ENCODE data around the gene LRSAM1.

Gene LRSAM1

GRCh38 chr9:127490535-127491230, 39.4 kb downstream of the LRSAM1 start:
- in situ Hi-C loops (cut with MboI; ENCODE audit: low pct_unique_long_range_greater_than_20kb, low sequenced_read_pairs) = no loop called here
- DNase-seq = no peak

DNA sequence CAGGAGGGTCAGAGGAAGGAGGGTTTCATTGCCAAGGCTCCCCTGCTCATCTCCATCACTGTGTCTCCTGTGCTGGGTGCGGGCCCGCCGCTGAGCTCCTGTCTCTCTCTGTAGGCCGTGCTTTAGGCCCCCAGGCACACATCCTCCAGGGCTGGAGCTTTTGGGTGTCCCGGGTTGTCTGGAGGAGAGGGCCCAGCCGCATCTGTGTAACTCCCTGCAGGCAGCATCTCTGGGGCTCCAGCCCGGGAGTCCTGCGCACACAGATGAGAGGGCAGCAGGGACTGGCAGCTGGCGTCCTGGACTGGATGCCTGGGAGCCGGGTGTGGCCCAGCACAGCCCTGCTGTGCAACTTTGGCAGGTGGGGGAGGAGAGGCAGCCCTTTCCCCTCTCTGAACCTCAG, 40.2 kb downstream of the LRSAM1 start:
- DNase-seq = no peak
- in situ Hi-C loops (cut with MboI; ENCODE audit: low pct_unique_long_range_greater_than_20kb, low sequenced_read_pairs) = no loop called here

DNA sequence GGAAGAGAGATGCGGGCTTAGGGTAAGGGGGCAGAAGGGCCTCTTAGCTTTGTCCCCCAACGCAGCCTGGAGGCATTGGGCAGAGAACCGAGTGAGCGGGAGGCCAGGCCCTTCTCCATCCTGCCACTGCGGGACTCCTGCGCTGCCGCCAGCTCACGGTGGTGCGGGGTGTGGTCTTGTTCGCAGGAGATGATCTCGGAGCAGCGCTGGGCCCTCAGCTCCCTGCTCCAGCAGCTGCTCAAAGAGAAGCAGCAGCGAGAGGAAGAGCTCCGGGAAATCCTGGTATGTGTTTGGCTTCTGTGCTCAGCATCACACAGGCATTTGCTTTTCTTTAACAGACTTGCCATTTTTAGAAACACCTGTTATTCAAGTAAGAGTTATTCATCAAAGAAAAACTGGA, 41.3 kb downstream of the LRSAM1 start:
- DNase-seq = no peak
- in situ Hi-C loops (cut with MboI; ENCODE audit: low pct_unique_long_range_greater_than_20kb, low sequenced_read_pairs) = no loop called here

DNA sequence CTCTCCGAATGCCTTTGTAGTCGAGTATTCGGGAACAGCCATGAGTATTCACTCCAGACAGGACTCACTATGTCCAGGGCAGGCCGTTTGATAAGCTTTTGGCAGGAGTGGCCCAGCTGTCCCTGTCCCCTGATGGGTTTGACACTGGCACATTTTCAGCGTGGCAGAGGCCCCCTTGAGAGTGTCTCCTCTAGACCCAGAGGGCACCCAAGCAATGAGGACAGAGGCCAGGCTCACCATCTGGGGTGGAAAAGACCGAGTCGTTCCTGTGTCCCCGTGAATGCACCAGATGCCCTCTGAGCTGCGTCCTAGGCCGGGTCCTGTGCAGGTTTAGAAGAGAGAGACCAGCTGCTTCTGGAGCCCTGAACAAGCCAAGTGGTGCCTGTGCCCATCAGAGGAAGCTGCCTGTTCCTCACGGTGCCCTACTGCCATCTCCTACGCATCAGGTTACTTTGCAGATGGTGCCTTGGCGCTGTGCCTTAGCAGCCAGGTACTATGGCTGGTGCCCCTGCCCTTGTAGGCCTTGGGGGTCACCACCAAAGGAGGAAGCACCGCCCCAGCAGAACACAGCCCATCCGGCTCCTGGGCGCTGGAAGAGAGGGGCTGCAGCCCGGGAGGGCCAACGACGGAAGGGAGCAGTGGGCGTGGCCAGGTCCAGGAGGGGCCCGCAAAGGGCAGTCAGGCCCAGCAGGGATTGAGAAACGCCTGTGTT, 42.4 kb downstream of the LRSAM1 start:
- in situ Hi-C loops (cut with MboI; ENCODE audit: low pct_unique_long_range_greater_than_20kb, low sequenced_read_pairs) = no loop called here
- no peak for DNase-seq

DNA sequence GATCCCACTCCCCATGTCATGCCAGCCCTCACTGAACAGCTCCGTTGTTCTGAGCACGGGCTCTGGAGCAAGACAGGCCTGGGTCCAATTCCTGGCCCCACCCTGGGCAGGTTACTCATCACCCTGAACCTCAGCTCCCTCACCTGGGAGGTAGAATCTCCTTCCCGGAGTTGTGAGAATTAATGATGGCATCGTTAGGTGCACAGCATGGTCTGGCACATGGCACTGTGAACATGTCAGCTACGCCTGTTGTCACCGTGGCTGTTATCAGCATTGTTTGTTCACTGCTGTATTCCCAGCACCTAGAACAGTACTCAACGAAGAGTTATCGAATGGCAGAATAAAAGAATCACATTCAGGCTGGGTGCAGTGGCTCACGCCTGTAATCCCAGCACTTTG, 43.0 kb downstream of the LRSAM1 start:
- DNase-seq = no peak
- in situ Hi-C loops (cut with MboI; ENCODE audit: low pct_unique_long_range_greater_than_20kb, low sequenced_read_pairs) = no loop called here

DNA sequence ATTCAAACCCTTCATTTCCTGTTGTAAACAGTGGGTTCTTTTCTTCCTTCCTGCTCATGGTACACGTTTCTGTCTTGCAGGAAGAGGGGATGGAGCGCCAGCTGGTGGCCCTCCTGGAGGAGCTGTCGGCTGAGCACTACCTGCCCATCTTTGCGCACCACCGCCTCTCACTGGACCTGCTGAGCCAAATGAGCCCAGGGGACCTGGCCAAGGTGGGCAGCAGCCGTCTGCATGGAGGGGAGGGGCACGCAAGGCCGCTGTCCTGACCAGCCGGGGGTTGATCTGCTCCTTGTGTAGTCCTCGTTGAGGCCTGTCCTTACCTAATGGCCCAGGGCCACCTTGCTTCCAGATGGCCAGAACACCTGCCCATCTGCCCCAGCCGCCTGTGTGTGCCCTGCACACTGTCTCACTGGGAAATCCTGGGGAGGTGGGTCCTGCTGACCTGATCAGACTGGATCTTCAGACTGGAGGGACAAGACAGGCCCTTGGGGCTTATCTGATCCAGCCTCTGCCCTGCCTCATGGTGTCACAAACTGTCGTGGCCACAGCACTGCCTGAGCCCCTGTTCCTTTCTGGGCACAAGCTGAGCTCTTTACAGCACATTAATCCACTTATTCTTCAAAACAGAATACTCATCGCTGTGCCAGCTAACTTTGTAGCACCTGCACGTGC, 44.7 kb downstream of the LRSAM1 start:
- in situ Hi-C loops (cut with MboI; ENCODE audit: low pct_unique_long_range_greater_than_20kb, low sequenced_read_pairs) = no loop called here
- no peak for DNase-seq

DNA sequence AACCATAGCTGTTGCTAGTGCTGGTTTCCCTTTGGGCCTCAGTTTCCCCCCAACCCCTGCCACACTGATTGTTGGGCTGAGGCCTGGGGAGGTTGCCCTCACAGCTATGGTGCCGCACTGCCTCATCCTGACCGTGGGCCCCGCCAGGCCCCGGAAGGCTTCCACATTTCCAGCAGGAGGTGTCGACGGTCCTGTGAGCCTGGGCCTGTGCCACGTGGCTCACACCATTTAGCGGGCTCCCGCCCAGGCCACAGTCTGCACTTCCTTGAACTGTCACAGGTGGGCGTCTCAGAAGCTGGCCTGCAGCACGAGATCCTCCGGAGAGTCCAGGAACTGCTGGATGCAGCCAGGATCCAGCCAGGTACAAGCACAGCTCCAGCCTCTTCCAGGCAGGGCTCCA, 45.7 kb downstream of the LRSAM1 start:
- in situ Hi-C loops (cut with MboI; ENCODE audit: low pct_unique_long_range_greater_than_20kb, low sequenced_read_pairs) = no loop called here
- no peak for DNase-seq

DNA sequence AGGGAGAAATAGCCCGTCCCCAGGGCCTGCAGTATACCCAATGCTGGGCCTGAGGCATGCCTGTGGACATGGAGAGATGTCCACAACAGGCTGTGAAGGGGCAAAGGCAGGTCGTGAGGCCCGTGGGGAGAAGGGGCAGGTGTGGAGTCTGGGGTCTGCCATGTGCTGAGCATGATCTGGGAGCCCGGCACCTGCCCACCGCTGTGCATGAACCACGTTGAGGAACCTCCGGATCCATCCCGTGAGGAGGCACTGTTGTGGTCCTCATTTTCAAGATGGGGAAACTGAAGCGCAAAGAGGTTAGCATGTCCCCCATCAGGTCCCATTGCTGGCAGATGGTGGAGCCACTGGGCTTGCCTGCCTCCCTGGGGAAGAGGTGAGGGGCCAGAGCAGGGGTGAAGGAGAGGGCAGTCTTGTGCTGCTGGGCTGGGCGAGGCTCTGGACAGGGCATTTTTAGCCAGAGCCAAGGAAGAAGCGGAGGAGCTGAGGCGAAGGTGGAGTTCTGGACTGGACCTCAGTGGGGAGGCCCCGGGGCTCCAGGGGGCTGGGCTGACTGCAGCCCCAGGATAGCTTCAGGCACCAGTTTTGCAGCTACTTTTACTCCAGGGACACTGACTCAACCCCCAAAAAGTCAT, 46.5 kb downstream of the LRSAM1 start:
- in situ Hi-C loops (cut with MboI; ENCODE audit: low pct_unique_long_range_greater_than_20kb, low sequenced_read_pairs) = no loop called here
- no peak for DNase-seq

GRCh38 chr9:127498298-127498697, 47.0 kb downstream of the LRSAM1 start:
- DNase-seq = no peak
- in situ Hi-C loops (cut with MboI; ENCODE audit: low pct_unique_long_range_greater_than_20kb, low sequenced_read_pairs) = no loop called here

DNA sequence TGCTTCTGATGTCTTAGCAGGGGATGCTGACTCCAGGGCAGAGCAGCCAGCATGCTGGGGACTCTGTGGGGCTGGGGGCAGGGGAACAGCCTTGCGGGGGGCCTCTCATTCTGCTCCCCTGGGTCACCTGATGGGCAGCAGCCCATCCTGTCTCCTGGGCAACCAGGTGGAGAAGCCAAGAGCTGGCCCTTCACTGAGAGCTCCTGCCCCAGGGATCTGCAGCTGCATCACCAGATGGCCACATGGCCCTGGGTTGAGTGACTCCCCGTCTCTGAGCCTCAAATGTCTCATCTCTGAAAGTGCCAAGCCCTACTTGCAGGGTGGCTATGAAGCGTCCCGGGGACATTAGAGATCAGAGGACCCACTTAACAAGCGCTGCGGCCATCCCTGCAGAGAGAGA, 49.1 kb downstream of the LRSAM1 start:
- in situ Hi-C loops (cut with MboI; ENCODE audit: low pct_unique_long_range_greater_than_20kb, low sequenced_read_pairs) = no loop called here
- no peak for DNase-seq

DNA sequence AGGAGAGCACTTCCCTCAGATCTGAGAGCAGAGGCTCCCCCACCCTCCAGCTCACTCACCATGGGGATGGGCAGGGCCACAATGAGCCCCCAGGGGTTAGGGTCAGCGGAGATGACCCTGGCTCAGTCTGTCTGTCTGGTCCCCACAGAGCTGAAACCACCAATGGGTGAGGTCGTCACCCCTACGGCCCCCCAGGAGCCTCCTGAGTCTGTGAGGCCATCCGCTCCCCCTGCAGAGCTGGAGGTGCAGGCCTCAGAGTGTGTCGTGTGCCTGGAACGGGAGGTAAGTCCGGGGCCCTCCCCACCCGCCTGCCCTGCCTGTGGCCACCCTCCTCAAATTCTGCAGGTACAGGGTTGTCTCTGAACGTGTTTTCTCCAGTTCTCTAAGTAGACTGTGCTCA, 49.6 kb downstream of the LRSAM1 start:
- in situ Hi-C loops (cut with MboI; ENCODE audit: low pct_unique_long_range_greater_than_20kb, low sequenced_read_pairs) = no loop called here
- DNase-seq = no peak

GRCh38 chr9:127501821-127502343, 50.6 kb downstream of the LRSAM1 start:
- in situ Hi-C loops (cut with MboI; ENCODE audit: low pct_unique_long_range_greater_than_20kb, low sequenced_read_pairs) = no loop called here
- DNase-seq = no peak

- DNase-seq = no peak
- in situ Hi-C loops (cut with MboI; ENCODE audit: low pct_unique_long_range_greater_than_20kb, low sequenced_read_pairs) = no loop called here
Measured at GRCh38 chr9:127502706-127503378, 51.5 kb downstream of the LRSAM1 start.

DNA sequence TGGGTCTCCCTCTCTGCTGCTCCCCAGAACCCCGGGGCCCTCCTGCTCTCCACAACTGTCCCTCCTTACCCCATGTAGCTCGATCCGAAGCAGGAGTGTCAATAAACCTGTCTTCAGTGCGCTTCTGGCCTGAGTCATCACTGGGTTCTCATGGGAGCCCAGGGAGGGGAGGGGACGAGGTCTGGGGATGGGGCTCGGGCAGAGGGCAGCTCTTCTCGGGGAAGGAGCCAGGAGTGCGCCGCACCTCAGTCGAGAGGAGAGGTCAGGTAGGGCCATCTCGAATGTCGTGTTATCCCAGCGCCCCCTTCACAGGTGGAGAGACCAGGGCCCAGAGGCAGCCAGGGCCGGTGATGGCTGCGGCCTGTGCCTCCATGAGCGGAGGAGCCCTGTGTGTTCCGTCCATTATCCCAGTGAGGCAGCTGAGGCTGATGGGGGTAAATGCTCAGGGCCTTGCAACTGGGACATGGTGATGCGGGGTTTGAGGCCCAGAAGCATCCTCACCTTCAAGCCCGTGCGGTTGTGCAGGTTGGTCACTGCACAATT, 52.1 kb downstream of the LRSAM1 start:
- in situ Hi-C loops (cut with MboI; ENCODE audit: low pct_unique_long_range_greater_than_20kb, low sequenced_read_pairs) = no loop called here
- no peak for DNase-seq

DNA sequence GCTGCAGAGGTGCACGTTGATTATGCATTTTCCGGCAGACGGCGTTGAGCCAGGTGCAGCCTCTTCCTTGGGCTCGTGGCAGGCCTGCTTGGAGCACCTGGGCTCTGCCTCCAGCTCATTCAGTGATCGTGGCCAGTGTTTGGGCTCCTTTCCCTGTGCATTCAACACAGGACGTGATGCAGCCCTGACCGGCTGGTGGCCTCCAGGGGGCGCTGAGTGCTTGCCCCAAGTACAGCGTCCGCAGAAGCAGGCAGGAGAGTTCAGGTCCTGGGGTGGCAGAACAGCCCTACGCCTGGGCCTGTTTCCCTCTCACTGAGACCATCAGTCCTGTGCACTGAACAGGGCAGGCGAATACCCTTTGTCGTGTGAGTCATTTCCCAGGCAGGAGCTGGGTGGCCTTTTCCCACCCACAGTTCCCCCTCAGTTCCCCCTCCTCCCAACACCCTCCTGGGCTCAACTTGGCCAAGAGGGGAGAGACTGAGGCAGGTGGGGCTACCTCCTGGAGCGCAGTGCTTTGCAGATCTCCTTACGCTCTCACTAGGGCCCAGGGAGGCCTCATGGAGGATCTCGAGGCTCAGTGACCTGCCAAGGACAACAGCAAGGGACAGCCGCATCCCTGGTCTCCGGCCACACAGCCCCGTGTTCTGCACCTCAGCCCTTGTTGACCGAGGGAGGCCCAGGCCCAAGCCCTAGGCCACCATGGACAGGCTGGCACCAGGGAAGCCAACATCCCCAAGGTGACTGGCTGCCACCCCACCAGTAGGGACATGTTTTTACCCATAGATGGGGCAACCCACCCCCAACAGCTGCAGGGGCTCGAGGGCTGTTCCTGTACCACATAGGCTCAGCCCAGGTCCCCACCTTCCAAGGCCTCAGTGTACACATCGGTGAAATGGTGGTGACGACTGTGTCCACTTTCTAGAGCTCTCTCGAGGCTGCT, 52.9 kb downstream of the LRSAM1 start:
- in situ Hi-C loops (cut with MboI; ENCODE audit: low pct_unique_long_range_greater_than_20kb, low sequenced_read_pairs) = no loop called here
- DNase-seq = peak; percentile 86

- no peak for DNase-seq
- in situ Hi-C loops (cut with MboI; ENCODE audit: low pct_unique_long_range_greater_than_20kb, low sequenced_read_pairs) = no loop called here
Measured at GRCh38 chr9:127504887-127505251, 53.6 kb downstream of the LRSAM1 start.

- peak; percentile 28 for DNase-seq
- in situ Hi-C loops (cut with MboI; ENCODE audit: low pct_unique_long_range_greater_than_20kb, low sequenced_read_pairs) = no loop called here
Measured at GRCh38 chr9:127505396-127506116, 54.2 kb downstream of the LRSAM1 start.

All from KBM-7 (cell line).